ENCODE data around the gene MOGAT3.

The MOGAT3 gene

DNA sequence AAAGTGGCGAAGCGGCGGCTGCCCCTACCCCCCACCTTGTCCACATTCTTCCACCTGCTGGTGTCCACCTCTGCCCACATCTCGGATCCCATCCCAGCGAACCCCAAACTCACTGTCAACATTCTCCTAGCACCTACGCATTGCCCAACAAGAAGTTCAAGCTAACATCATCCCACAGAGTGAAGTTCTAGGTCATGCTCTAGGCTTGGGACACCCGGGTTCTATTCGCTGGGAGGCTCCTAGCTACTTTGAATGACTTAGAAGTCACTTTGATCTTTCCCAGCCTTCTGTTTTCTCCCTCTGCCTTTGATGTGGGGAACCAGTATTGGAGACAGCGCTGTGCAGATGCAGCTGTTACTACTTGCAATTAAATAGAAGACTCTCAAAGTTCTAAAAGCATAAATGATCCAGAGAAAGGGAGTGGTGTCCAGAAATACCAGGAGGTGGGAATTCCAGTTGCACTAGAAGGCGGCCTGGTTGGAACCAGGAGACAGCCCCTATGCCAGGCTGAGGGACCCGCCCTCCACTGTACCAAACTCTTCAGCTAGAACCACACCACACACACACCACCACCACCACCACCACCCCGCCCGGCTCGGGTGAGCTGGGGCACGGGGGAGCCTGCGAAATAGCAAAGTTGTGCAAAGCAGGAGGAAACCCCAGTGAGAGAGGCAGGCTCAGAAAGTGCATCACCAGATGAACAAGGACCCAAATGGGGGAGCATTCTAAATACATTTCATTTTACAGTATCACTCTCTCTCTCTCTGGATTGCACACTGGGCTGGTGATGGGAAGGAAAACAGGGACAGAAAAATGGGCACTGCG lies 30.0 kb downstream of the MOGAT3 start:
- DNase-seq = no peak

DNA sequence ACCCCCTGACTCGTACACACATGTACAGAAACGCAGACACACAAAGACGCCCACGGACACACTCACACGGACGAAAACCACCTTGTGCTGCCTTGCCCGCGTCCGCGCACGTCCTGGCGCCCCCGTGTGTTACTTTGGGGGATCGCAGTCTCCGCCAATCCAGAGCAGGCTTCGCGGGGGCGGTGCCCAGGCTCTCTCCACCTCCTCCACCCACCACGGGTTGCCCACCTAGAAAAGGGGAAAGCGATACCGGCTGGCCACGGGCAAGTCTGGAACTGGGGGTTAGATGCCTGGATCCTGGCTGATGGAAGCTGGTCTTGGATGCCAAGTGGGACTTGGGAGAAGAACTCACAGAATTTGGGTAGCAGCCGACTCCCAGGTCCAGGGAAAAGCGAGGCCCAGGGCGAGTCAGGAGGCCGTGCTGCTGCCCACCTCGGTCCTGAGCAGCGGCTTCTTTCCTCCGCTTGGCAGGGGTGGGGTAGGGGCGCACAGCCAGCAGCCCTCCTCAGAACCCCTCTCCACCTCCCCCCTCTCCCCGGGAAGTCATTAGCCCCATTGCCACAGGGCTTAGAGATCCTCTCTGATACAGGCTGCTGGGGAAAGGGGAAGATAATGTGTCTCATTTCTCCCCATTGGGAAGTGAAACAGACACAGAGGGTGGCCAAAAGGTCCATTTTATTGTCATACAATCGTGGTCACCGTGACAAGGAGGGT lies 30.8 kb downstream of the MOGAT3 start:
- DNase-seq = peak; percentile 55

DNA sequence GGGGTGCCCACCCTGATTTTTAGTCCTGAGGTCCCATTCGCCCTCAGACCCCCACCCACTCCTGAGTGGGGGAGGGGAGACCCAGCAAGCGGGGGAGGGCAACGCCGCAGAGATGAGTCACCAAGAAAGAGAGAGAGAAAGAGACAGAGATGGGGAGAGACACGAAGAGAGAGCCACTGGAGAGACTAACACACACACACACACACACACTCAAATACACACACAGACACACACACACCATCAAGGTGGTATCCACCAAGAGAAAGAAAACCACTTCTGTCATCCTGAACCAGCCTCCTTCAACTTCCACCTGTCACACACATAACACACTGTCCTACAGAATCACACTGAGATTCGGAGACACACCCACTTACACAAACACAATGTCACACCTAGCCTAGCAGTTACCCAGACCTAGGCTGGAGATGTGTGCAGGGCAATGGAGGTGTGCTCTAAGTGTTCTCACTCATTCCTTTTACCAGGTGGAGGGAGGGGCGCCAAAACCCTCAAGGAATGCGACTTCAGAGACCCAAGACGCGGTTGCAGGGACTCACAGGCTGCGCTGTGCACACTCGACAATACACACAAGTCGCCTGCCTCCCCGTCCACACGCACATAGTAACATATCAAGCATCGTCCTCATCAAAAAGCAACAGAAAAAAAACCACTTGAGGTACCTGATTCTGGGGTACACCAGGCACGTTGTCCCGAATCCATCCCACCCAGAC lies 31.6 kb downstream of the MOGAT3 start:
- DNase-seq = no peak

DNA sequence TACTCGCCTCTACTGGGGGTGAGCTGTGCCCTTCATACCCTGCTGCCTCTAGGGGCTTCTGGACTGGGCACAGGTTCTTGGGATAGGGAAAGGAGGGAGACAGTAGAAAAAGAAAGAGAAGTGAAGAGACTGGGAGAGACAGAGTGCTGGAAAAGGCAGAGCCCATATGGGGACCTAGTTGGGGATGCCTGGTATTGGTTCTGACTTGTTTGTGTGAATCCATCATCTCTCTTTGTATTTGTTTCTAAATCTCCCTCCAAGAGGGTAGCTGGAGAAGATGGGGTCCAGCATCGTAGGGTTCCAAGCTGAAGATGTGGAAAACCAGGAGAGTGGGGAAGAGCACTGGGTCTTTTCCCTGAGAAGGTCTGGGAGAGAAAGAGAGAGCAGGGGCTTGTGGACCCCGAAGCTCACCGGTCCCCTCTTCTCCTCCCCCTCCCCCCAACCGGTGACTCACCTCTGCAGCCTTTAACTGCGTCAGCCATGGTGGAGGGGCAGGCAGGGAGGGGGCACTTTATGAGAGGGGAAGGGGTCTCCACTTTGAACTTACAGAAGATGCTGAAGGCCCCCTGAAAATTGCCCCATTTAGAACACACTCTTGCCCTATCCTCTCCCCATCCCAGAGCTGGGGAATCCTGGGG lies 32.3 kb downstream of the MOGAT3 start:
- no peak for DNase-seq

DNA sequence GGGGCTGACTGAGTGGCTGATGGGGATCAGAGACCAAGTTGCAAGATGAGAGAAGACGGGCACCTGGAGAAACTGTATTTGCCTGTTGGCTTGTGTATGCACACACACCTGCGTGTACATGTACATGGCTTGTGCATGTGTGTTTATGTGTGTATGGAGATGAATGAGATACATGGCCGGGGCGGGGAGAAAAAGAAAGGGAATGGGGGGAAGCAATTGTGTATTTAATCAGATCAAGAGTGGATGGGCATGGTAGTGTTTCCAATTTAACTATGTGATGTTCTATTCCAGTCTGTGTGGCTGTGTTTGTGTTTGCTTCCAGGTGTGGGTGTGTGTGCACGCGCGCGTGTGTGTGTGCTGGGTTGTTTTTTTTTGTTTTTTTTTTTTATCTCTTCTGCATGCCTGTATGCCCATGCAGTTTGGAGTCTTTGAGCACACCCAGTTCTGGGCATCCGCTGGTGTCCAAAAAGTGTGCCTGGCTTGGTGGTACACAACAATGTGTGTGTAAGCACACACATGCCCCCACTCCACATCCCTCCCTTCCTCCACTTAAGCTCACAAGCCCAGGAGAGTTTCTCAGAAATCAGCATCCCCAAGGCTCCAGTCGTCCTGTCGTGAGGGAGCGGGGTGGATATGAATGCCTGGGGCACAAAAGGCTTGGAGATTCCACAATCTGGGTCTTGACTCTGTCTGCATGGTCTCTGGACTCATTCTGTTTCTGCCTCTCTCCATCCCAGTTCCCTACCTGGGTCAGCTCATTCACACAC lies 33.0 kb downstream of the MOGAT3 start:
- DNase-seq = no peak

DNA sequence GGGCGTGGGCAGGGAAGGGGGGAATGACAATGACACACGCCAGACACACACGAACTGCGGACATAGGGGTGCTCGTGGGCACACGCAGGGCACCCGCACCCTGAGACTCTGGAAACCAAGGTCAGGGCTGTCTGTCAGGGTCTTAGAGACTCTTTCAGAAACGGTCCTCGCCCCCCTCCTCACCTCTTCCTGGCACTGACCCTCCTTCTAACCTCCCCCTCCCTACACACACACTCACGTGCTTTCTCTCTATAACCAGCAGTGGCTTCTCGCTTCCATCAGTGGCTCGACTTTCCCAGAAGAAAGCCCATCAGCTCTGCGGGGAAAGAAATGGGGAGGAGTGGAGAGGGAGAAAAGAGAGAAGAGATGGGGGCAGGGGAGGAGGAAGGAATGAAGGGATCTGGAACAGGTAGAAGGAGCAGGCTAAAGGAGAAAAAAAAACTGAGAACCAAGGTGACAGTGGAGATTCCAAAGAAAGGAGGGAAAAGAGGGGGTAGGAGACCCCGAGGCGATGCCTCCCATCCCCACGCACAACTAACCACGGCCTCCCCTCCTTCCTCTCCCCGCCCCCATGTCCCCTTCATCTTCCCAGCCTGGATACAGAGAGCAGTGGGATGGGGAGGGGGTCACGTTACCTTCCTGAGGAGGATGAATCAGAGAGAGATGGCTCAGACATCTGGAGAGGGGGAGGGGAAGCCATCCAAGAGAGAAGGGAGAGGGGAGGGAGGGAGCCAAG lies 33.8 kb downstream of the MOGAT3 start:
- no peak for DNase-seq

DNA sequence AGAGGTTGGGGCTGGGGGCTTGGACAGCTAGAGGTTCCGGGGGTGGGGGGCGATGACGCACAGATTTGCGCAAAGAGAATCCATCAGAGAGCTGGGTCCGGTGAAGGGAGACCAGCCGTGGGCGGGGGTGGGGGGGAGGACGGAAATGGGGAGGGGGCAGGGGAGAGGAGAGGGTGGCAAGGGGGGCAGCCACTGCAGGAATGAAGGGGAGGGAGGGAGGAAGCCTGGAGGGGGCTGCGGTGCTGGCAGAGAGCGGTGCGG lies 34.3 kb downstream of the MOGAT3 start:
- DNase-seq = no peak

DNA sequence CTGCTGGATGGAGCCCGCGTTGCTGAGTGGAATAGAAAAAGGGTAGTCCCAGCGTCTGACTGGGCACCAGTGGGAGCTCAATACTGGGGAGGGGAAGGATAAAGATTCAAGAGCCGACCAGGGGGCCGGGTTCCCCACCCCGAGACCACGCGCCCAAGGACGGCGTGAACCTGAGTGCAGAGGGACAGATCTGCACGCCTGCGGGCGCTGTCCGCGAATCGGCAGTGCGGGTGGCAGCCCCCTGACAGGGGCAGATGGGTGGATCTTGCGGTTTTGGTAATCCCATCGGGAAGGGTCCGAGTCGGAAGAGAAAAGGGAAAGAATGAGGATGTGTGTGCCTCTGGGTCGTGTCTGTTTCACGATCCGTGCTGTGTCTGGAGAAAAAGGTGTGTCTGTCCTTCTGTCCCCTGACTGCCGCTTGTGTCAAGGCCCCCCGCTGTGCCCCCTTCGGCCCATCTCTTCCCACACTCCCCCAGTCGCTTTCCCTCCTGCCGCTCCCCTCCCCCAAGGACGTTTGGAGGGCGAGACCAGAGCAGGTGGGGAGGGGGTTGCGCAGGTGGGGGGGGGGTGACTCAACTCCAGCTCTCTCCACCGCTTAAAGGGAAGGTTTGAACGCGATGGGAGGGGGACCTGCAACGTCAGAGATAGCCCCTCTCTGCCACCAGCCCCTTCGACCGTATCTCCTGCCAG lies 34.7 kb downstream of the MOGAT3 start:
- DNase-seq = no peak

DNA sequence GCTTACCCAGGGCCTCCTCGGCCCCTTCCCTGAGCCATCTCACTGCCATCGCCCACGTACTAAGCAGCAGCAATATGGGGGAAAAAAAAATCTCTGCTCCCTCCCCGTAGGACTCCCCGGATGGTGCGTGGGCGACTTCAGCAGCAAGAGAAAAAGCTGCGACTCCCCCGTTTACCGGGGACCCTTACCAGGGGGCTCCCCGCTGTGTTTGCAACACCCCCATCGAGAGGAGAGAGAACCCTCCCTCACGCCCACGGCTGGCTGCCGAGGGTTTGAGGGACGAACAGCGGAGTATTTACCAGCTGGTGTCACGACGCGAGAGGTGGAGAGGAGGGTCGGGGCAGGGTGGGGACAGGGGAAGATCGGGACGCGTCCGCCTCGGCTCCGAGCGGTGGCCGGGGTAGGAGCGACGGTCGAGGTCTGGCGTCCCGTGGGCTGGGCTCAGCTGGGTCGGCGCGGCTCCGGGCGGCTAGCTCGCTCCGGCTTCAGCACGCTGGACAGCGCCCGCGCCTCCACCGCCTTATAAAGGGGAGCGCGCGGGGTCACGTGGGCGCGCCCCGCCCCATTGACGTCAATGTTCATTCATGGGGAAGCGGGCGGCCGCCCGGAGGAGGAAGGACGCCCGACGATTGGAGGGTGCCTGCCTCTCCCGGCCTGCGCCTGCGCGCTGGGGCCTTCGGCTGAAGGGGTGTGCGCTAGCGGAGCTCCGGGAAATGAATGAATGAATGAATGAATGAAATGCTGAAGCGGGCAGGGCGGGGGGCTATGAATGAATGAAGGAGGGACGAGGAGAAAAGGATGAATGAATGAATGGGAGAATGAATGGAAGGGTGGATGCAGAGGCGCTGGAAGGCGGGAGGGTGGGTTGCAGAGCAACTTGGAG lies 35.5 kb downstream of the MOGAT3 start, which contains the start of gene VGF:
Gene VGF, minus strand, starts transcription at position 495 of the 883 bp plus-strand sequence. CDS start 726 bp downstream, outside the sequence.
- DNase-seq = peak; percentile 89

DNA sequence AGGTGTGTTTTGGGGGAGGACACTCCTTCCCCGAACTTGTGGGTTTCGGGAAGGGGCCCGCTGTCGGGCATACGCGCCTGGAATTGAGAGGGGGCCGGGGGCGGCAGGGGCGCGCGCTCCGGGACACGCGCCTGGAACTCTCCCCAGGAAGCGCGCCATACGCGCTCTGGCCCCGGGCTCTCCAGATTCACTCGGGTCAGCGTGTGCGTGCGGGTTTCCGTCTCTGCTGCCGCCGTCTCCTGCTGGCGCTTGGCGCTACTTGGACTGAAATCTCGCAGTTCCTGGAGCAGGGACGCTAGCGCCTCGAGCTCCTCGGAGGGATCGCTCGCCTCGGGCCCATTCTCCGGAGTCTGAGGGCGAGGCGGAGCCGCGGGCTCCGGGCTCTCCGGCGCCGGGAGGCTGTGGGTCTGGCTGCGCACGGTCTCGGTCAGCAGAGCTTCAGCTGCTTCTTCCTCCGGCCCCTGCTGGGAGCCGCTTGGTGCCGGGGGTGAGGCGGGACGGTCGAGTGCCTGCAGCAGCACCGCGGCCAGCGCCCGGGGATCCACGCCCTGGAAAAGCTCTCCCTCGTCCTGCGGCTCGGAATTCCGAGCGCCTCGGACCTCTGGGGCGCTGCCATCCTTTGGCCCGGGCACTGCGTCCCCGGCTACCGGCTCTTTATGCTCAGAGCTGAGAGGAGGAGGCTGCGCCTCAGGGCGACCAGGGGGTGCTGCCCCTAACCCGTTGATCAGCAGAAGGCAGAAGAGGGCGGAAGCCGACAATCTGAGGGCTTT lies 36.6 kb downstream of the MOGAT3 start:
- DNase-seq = no peak

DNA sequence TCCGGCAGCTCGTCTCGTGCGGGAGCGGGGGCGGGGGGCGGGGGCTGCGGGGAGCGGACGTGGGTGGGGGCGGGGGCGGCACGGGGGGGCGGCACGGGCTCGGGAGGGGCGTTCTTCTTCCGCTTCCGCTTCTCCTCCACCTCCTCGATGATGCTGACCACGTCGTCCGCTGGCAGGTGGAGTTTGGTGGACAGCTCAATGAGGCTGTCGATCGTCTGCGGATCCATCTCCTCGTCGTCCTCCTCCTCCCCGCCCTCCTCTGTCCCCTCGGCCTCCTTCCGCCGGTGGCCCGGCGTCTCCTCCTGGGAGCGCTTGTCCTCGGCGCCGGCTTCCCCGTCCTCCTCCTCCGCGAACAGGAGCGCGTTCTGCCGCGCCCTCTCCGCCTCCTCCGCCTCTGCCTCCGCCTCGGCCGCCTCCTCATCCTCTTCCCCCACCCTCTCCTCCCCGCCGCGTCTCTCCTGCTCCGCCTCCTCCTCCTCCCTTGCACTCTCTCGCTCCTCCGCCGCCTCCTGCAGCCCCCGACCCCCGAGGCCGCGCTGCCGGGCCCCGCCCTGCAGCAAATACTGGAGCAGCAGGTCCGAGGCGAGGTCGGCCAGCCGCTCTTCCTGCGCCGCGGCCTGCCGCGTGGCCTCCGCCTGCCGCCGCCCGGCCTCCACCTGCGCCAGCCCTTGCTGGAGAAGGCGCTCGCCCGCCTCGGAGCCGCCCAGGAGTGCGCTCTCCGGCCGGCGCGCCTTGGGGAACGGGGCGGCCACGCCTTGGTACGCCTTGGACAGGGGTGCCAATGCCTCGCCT lies 37.4 kb downstream of the MOGAT3 start:
- DNase-seq = peak; percentile 54

DNA sequence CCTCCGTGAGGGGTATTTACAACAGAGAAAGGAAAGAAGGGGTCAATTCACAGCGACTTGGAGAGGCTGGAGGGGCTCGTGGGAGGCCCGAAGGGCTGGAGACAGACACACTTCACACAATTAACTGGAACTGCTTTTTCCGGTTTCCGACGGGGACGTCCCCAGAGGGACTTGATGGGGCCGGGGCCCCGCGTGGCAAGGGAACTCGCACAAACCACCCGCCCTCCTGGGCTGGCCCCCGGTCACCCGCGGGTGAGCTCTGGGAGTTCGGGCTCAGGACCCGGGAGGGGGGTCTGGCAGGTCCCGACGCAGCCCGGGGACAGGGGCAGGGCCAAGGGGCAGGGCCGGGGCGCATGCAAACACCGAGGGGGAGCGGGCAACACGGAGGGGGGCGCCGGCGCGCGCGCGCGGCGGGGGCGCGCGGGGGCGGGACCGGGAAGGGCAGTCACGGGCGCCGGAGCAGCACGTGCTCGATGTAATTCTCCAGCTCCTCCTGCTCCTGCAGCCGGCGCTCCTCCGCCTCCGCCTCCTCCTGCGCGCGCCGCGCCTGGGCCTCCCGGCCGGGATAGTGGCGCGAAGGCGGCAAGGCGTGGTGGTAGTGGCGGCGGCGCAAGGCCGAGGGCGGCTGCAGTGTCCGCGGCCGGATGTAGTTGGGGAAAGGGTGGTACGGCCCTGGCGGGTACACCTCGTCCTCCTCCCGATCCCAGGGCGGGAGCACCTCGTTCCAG lies 38.1 kb downstream of the MOGAT3 start:
- DNase-seq = peak; percentile 60

DNA sequence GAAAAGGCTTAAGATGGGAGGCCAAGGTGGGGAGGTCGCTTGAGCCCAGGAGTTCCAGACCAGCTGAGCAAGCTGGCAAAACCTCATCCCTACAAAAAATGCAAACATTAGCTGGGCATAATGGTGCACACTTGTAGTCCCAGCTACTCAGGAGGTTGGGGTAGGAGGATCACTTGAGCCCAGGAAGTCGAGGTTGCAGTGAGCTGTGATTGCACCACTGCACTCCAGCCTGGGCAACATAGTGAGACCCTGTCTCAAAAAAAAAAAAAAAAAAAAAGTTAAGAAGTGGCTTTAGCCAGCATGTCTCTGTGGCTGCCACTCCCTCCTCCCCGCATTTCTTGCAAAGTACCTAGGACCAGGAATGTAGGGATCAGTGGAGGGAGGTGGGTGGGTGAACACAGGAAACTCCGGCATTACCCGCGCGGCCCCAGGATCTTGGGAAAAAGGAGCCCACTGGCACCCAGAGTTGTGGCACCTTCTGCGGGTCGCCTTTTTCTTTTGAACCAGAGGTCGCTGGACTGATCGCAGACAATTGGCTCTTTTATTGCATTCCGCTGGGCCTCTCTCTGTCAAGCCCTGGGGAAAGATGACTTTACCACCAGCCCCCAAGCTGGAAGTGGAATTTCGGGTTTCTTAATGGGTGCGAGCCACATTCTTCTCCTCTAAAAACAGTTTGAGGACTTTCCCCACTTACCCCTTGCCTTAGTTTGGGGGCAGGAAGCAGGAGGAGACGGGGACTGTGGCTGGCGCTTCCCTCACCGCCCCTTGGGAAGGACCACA lies 39.0 kb downstream of the MOGAT3 start:
- DNase-seq = no peak

DNA sequence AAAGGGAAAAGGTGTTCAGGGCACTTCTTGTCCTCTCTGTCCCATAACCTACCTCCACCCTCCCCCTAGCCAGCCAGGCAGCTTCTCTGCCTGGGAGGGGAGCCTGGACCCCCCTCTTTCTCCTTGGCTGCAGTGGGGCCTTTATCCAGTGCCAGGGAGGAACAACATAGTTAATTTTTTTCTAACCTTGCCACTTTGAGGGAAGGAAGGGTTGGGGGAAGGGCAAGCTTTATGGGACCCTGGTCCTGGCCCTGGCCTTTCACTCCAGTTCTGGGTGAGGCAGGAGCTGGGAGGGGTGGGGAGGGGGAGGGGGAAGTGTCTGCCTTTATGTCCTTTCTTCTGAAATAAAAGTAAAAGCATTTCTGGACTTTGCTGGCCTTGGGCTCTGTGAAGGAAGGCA lies 39.9 kb downstream of the MOGAT3 start:
- DNase-seq = no peak

DNA sequence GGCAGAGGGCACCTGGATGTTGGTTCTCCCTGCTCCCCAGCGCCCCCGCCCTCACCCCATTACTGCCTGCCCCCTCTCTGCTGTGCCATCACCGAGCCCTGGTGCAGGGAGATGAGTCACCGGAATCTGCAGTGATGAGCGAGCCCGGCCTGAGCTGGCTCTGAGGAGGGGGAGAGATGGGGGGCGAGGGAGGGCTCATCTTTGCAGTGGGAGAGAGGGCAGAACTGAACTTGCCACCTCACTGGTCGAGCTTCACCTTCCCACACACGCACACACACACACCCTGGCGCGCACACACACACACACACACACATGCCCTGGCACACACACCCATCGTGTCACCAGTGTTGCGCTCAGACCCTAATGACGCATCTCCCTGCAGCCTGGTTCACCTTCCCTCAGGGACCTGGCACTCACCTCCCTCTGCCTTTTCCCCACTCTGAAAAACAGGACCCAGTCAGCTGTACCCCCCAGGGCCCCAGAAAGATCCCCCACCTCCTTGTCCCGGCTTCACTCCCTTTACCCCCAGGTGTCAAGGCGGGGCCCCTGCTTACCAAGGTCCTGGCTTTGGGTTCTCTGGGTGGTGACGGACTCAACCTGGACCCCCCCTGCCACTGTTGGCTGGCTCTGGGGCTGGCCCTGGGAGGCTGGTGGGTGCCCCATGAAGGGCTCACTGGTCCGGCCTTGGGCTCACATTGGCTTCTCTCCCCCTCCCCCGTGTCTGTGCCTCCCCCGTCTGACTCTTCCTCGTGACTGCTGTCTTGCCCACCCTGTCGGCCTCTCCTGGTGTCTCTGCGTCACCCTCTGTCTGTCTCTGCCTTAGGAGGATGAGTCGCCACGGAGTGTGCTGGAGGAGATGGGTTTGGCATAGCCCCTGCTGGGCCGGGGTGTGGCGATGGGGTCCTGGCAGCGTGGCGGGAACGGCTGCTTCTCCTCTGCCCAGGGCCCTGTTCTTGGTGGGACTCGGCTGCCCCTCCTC lies 40.9 kb downstream of the MOGAT3 start:
- DNase-seq = no peak
